KMS-11 (cell line): Measurements from ENCODE around the gene RNF6.

ENCODE experiments used
- H2AFZ ChIP-seq: fragments of 200-600 bp; sonication (generic); 2 replicates; pipeline ENCODE4 v1.6.1; 2016; ENCODE audit warnings: antibody characterized with exemption, mixed run types, low read depth
- H3K27ac ChIP-seq: fragments of 200-600 bp; sonication (generic); 2 replicates; pipeline ENCODE4 v1.6.1; 2016; ENCODE audit warnings: mild to moderate bottlenecking, mixed run types
- H3K27me3 ChIP-seq: fragments of 200-600 bp; sonication (generic); 2 replicates; pipeline ENCODE4 v1.6.1; 2017; ENCODE audit warnings: mild to moderate bottlenecking, low read depth, mixed run types, moderate library complexity; ENCODE audit not compliant: insufficient read depth
- H3K36me3 ChIP-seq: fragments of 200-600 bp; sonication (generic); 2 replicates; pipeline ENCODE4 v1.6.1; 2017; ENCODE audit warnings: mild to moderate bottlenecking, mixed run types; ENCODE audit not compliant: insufficient read depth
- H3K4me1 ChIP-seq: fragments of 200-600 bp; sonication (generic); 2 replicates; pipeline ENCODE4 v1.6.1; 2016; ENCODE audit warnings: mild to moderate bottlenecking, low read depth, mixed run types; ENCODE audit not compliant: poor library complexity, severe bottlenecking
- H3K4me2 ChIP-seq: fragments of 200-600 bp; sonication (generic); 2 replicates; pipeline ENCODE4 v1.7.0; 2016; ENCODE audit warnings: mild to moderate bottlenecking, mixed run types
- H3K4me3 ChIP-seq: fragments of 200-600 bp; sonication (generic); IDR thresholded peaks from 2 replicates; pipeline ENCODE4 v1.6.1; 2017; ENCODE audit warnings: low read depth, low read length, mixed read lengths; ENCODE audit not compliant: insufficient read depth
- H3K79me2 ChIP-seq: fragments of 200-600 bp; sonication (generic); 2 replicates; pipeline ENCODE4 v1.6.1; 2016; ENCODE audit warnings: low read depth, mixed run types; ENCODE audit not compliant: insufficient read depth
- H3K9ac ChIP-seq: fragments of 200-600 bp; sonication (generic); 2 replicates; pipeline ENCODE4 v1.6.1; 2016; ENCODE audit warnings: mild to moderate bottlenecking, mixed run types
- H4K20me1 ChIP-seq: fragments of 200-600 bp; sonication (generic); 2 replicates; pipeline ENCODE4 v1.6.1; 2016; ENCODE audit warnings: mild to moderate bottlenecking, mixed run types; ENCODE audit not compliant: insufficient read depth
- CTCF ChIP-seq: fragments of 200-600 bp; sonication (generic); conservative IDR thresholded peaks from 2 replicates; pipeline ENCODE4 v1.6.1; 2017; ENCODE audit warnings: low read depth, mild to moderate bottlenecking, antibody characterized with exemption, low read length, moderate library complexity, mixed read lengths

Gene RNF6

GRCh38 chr13:26219726-26220125 is 2.4 kb downstream of the RNF6 start:
- H3K27me3 ChIP-seq = no peaks in the 10 kb centered on the region
- peaks cover 15% of the 10 kb centered on the region; the same call in 1 of the 2 replicates for H3K79me2 ChIP-seq
- no peak overlapping the region; the same call in 1 of the 2 replicates for H3K4me2 ChIP-seq
- H3K27ac ChIP-seq = no peak overlapping the region
- TF ChIP-seq CTCF = no peak
- H4K20me1 ChIP-seq = no peaks in the 10 kb centered on the region
- no peak overlapping the region for H3K4me3 ChIP-seq
- no peak overlapping the region for H2AFZ ChIP-seq
- H3K36me3 ChIP-seq = no peaks in the 10 kb centered on the region; the same call in 1 of the 2 replicates
- H3K4me1 ChIP-seq = peaks cover 12% of the 10 kb centered on the region
- no peak overlapping the region for H3K9ac ChIP-seq

- H2AFZ ChIP-seq = no peak overlapping the region
- H3K27ac ChIP-seq = no peak overlapping the region
- no peak overlapping the region for H3K4me3 ChIP-seq
- no peaks in the 10 kb centered on the region; the same call in 1 of the 2 replicates for H3K36me3 ChIP-seq
- H3K79me2 ChIP-seq = peaks cover 10% of the 10 kb centered on the region; the same call in 1 of the 2 replicates
- no peak overlapping the region for H3K4me2 ChIP-seq
- H3K4me1 ChIP-seq = peaks cover 12% of the 10 kb centered on the region
- H3K27me3 ChIP-seq = no peaks in the 10 kb centered on the region
- no peak for TF ChIP-seq CTCF
- H4K20me1 ChIP-seq = no peaks in the 10 kb centered on the region
- H3K9ac ChIP-seq = no peak overlapping the region
Observed at GRCh38 chr13:26216042-26216441, 6.1 kb downstream of the RNF6 start.

GRCh38 chr13:26213982-26214381 is 8.1 kb downstream of the RNF6 start:
- H3K4me3 ChIP-seq = no peak overlapping the region
- no peaks in the 10 kb centered on the region for H4K20me1 ChIP-seq
- H3K4me1 ChIP-seq = no peaks in the 10 kb centered on the region
- H2AFZ ChIP-seq = no peak overlapping the region
- H3K27me3 ChIP-seq = no peaks in the 10 kb centered on the region
- TF ChIP-seq CTCF = no peak
- no peak overlapping the region for H3K27ac ChIP-seq
- no peak overlapping the region for H3K4me2 ChIP-seq
- H3K79me2 ChIP-seq = no peaks in the 10 kb centered on the region
- H3K36me3 ChIP-seq = no peaks in the 10 kb centered on the region; the same call in 1 of the 2 replicates
- H3K9ac ChIP-seq = no peak overlapping the region

GRCh38 chr13:26213345-26213744 is 8.8 kb downstream of the RNF6 start:
- no peak overlapping the region for H2AFZ ChIP-seq
- H3K27ac ChIP-seq = no peak overlapping the region
- H3K36me3 ChIP-seq = no peaks in the 10 kb centered on the region; the same call in 1 of the 2 replicates
- no peak overlapping the region for H3K9ac ChIP-seq
- no peak for TF ChIP-seq CTCF
- no peak overlapping the region for H3K4me2 ChIP-seq
- no peaks in the 10 kb centered on the region for H3K4me1 ChIP-seq
- H3K79me2 ChIP-seq = no peaks in the 10 kb centered on the region
- H3K4me3 ChIP-seq = no peak overlapping the region
- H3K27me3 ChIP-seq = no peaks in the 10 kb centered on the region
- H4K20me1 ChIP-seq = no peaks in the 10 kb centered on the region
